ENCODE results near the gene GPSM1.

GPSM1 gene

DNA sequence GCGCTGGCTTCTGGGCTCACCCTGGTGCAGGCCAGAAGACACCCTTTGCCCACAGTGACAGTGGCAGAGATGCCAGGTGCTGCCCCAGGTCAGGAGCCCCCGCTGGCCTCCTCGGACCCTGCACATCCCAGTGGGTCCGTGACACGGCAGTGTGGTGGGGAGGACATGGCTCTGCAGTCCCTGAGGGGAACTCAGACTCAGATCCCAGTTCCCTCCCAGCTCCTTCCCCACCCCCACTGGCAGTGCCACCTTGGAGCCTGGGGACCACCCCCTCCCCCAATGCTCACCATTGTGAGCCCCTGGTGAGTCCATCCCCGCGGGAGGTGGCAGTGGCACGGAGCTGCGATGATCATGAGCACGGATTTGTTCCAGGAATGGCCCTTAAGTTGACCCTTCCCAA lies 22.9 kb upstream of the GPSM1 start:
- no peak for DNase-seq

GRCh38 chr9:136304981-136305380 lies 22.4 kb upstream of the GPSM1 start:
- DNase-seq = no peak

DNA sequence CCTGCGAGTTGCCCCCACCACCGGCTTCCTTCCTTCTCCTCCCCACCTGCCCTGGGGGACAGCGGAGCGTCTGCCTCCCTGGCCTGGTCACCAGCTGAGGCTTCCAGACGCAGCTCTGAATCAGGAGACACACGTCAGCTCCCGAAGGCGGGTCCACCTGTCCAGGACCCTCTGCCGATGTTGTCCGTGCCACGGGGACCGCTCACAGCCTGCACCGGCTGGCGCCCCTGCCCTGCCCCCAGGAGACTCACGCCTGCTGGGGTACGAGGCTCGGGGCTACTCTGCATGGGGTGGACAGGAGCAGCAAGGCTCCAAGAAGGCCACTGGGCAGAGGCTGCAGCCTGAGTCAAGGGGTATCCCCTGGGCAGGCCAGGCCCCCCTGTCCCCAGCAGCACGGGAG lies 21.5 kb upstream of the GPSM1 start:
- DNase-seq = no peak

- DNase-seq = no peak
Measured at GRCh38 chr9:136306211-136307208, 20.8 kb upstream of the GPSM1 start.

- no peak for DNase-seq
Measured at GRCh38 chr9:136307215-136307750, 20.1 kb upstream of the GPSM1 start.

DNA sequence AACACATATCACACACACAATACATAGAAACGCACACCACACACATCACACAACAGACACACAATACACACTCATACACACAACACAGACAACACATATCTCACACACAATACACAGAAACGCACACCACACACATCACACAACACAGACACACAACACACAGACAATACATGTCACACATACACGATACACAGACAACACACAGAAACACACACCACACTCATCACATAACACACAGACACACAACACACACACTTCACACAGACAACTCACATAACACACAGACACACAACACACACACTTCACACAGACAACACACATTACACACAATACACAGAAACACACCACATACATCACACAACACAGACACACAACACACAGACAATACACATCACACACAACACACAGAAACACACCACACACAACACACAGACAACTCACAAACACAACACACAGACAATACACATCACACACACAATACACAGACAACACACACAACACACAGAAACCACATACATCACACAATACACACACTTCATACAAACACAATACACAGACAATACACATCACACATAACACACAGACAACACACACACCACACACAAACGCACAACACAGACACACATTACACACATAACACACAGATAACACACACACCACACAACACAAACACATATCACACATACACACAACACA lies 19.2 kb upstream of the GPSM1 start:
- DNase-seq = no peak

DNA sequence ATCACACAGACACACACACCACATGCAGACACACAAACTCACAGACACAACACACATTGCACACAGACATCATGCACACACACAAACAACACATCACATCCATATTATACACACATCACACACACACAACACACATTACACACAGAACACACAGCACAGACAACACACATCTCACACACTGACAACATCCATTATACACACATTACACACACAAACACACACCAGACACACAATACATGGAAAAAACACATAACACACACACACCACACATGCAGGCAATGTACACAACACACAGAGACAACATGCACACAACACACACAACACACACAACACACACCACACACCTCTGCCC lies 18.7 kb upstream of the GPSM1 start:
- no peak for DNase-seq

DNA sequence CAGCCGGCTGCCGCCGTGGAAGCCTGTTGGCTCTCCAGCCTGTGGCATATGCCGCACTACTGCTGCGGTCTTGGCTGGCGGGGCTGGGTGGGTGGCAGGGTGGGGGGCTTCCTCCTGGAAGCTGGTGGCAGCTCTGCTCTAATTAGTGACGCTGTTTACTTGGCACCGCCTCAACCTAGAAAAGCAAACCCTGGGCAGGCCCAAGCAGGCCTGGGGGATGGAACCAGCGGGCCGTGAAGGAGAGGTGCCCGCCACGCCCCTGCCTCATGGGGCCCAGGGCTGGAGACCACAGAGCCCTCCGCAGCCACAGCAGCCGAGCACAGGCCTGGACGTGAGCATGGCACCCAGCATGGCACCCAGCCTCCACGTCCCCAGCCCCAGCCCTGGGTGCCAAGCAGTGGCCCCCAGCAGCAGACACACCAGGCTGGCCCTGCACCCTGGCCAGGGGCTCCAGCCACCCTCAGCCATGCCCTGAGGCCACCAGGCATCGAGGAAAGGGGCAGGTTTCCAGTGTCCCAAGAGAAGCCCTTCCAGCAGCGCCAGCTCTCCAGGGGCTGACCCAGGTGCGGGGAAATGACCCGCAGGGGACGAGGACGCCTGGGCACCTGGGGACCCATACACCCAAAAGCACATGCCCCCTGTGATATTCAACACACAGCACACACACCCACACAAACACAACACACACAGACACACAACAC lies 18.1 kb upstream of the GPSM1 start:
- DNase-seq = no peak

DNA sequence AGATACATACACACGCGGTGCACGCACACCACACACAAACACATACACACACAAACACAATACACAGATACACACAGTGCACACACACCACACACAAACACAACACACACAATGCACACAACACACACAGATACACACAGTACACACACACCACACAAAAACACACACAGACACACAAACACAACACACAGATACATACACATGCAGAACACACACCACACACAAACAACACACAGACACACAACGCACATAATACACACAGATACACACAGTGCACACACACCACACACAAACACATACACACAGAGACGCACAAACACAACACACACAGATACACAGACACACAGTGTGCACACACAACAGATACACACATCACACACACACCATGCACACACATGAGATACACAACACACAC lies 17.5 kb upstream of the GPSM1 start:
- DNase-seq = no peak

- no peak for DNase-seq
Measured at GRCh38 chr9:136310273-136311030, 16.9 kb upstream of the GPSM1 start.

- DNase-seq = no peak
Measured at GRCh38 chr9:136311051-136312008, 16.0 kb upstream of the GPSM1 start.

DNA sequence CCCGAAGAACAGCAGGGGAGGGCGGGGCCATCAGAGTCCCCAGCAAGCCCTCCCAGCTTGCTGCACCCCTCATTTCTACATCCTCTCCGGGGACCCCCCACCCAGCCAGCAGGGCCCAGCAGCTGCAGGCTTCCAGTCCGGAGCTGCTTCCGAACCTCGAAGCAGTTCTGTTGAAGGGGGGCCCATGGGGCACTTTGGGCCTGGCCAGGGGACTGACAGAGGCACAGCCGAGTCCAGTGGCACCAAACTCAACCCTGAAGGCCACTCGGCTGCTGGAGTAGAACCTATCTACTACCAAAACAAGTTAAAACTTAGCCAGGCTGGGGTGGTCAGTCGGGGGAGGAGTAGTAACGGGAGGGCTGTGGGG lies 15.3 kb upstream of the GPSM1 start:
- no peak for DNase-seq

- peak in 5 of 14 donors; percentile 2 to 37 (median 16) for DNase-seq
Measured at GRCh38 chr9:136312436-136312835, 14.9 kb upstream of the GPSM1 start.

GRCh38 chr9:136313111-136314055 lies 14.0 kb upstream of the GPSM1 start:
- no peak for DNase-seq

- DNase-seq = no peak
Measured at GRCh38 chr9:136314056-136314416, 13.3 kb upstream of the GPSM1 start.

DNA sequence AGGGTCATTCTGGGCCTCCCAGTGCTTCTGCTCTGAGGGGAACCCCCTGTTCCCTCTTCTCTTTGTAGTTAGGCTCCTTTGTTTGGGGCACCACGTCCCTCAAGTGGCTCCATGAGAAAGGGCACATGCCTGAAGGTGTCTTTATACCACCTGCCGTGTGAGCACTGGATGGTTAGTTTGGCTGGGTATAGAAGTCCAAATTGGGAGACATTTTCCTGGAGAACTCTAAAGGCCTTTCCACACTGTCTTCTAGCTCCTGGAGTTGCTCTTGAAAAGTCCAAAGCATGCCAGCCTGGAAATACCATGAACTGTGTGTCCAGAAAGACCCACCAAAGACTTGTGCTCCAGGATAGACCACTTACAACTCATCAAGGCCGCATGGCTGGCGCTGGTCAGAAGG lies 12.4 kb upstream of the GPSM1 start:
- no peak for DNase-seq

GRCh38 chr9:136316271-136316751 lies 11.0 kb upstream of the GPSM1 start:
- no peak for DNase-seq

DNA sequence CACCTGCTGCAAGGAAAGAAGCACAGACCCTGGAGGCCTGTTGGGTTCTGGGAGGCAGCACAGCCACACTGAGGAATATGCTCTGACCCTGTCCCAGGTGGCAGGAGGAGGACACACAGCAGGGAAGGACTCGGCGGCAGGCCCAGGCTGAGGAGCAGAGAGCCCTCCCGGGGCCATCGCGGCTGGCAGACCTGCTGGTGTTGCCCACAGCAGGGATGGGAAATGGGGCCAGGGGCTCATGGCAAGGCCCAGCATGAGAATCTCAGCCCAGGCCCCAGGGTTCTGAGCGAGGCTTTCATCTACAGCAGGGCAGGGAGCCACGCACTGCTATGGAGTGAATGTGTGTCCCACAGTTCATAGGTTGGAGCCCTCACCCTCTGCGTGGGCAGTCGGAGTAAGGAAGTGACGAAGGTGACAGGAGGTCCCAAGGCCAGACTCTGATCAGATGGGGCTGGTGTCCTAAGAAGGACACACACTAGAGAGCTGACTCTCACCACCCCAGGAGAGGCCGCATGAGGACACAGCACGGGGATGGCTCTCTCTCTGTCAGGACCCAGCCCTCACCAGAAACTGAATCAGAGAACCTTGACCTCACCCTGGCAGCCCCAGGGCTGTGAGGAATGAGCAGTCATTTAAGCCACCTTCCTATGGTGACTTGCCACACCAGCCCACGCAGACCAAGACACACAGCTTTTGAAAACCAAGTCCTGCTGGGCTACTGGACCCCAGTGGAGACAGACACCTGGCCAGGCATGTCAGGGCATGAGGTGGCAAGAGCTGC lies 10.3 kb upstream of the GPSM1 start:
- peak in 1 of 14 donors; percentile 48 for DNase-seq

- no peak for DNase-seq
Measured at GRCh38 chr9:136317695-136318094, 9.6 kb upstream of the GPSM1 start.

All from C1 segment of cervical spinal cord (tissue), 14 donors.